H54 (cell line): Measurements from ENCODE around the gene HTRA3.

Source experiments
- DNase-seq: peaks from one replicate; pipeline ENCODE4 v3.0.0; 2011; ENCODE audit warnings: low spot score, mixed read lengths; ENCODE audit not compliant: insufficient read length
- FAIRE-seq: peaks from 3 replicates; lab custom pipeline; 2011; peaks lifted over from hg19 to GRCh38; lab: Jason Lieb, UNC
- POLR2A ChIP-seq: IDR thresholded peaks from 2 replicates; pipeline ENCODE4 v1.6.1; 2011; ENCODE audit warnings: low read depth, mild to moderate bottlenecking, low read length

The HTRA3 gene

GRCh38 chr4:8297141-8297601 lies 27.6 kb downstream of the HTRA3 start:
- FAIRE-seq: no peak
- TF ChIP-seq POLR2A: no peak
- no peak for DNase-seq

- no peak for FAIRE-seq
Observed at GRCh38 chr4:8297691-8298485, 28.3 kb downstream of the HTRA3 start.

GRCh38 chr4:8300832-8301231 lies 31.3 kb downstream of the HTRA3 start:
- FAIRE-seq (no peak), DNase-seq (no peak)
- no peak for TF ChIP-seq POLR2A

More at GRCh38 chr4:8297691-8298485, 28.3 kb downstream of the HTRA3 start:
- no peak for TF ChIP-seq POLR2A
- DNase-seq: no peak

- TF ChIP-seq POLR2A: no peak
- no peak for FAIRE-seq
- DNase-seq: no peak
Observed at GRCh38 chr4:8301851-8302730, 32.5 kb downstream of the HTRA3 start.

- no peak for TF ChIP-seq POLR2A
- FAIRE-seq (no peak), DNase-seq (no peak)
Observed at GRCh38 chr4:8303081-8303480, 33.5 kb downstream of the HTRA3 start.

GRCh38 chr4:8303485-8304281 lies 34.1 kb downstream of the HTRA3 start:
- DNase-seq: no peak
- peak; percentile 20 for FAIRE-seq
- TF ChIP-seq POLR2A: no peak

- FAIRE-seq: no peak
- no peak for DNase-seq
- TF ChIP-seq POLR2A: no peak
Observed at GRCh38 chr4:8304827-8305695, 35.5 kb downstream of the HTRA3 start.

- DNase-seq (no peak), FAIRE-seq (no peak)
- TF ChIP-seq POLR2A: no peak
Observed at GRCh38 chr4:8305851-8306471, 36.4 kb downstream of the HTRA3 start.

GRCh38 chr4:8306511-8307021 lies 37.0 kb downstream of the HTRA3 start:
- DNase-seq: no peak
- TF ChIP-seq POLR2A: no peak
- FAIRE-seq: no peak

GRCh38 chr4:8307121-8307520 lies 37.6 kb downstream of the HTRA3 start:
- FAIRE-seq (no peak), DNase-seq (no peak)
- TF ChIP-seq POLR2A: no peak

- TF ChIP-seq POLR2A: no peak
- FAIRE-seq (no peak), DNase-seq (no peak)
Observed at GRCh38 chr4:8307714-8308113, 38.2 kb downstream of the HTRA3 start.

- TF ChIP-seq POLR2A: no peak
- no peak for DNase-seq
- no peak for FAIRE-seq
Observed at GRCh38 chr4:8308144-8308543, 38.6 kb downstream of the HTRA3 start.
